Kidney (tissue), 14 donors: ENCODE data around the gene SPATA25. TPM values are rescaled to one million over a fixed set of nuclear protein-coding genes. Genes with fewer than 3 reads are reported as not detected.

Experiments
- DNase-seq, 5 donors: peaks; one replicate each; pipeline ENCODE4 v3.0.0-alpha.2; 2013 to 2020
- FAIRE-seq: peaks from 2 replicates; lab custom pipeline; 2012; peaks lifted over from hg19 to GRCh38; lab: Jason Lieb, UNC
- H3K27ac ChIP-seq, 2 donors: one replicate each; pipeline ENCODE4 v1.7.0; 2013; ENCODE audit warnings: low read depth in 2 of 2, low read length in 2 of 2, inconsistent platforms in 1 of 2
- H3K27me3 ChIP-seq: one replicate; pipeline ENCODE4 v1.7.1; 2013; ENCODE audit warnings: low read length, inconsistent platforms; ENCODE audit not compliant: control insufficient read depth, insufficient read depth
- H3K36me3 ChIP-seq, 3 donors: one replicate each; pipeline versions ENCODE4 v1.7.0 to v1.7.1; 2013; ENCODE audit warnings: low read length in 3 of 3, control low read depth in 1 of 3, inconsistent platforms in 1 of 3; ENCODE audit not compliant: insufficient read depth in 3 of 3, control insufficient read depth in 2 of 3
- H3K4me1 ChIP-seq, 3 donors: one replicate each; pipeline versions ENCODE4 v1.7.0 to v1.7.1; 2013; ENCODE audit warnings: low read length in 3 of 3, inconsistent platforms in 1 of 3, low read depth in 1 of 3; ENCODE audit not compliant: control insufficient read depth in 2 of 3, insufficient read depth in 2 of 3
- H3K4me3 ChIP-seq, 3 donors: one replicate each; pipeline versions ENCODE4 v1.7.0 to v1.8.1; 2013; ENCODE audit warnings: low read length in 3 of 3, control low read depth in 1 of 3, inconsistent platforms in 1 of 3
- H3K9ac ChIP-seq, 3 donors: one replicate each; pipeline versions ENCODE4 v1.7.0 to v1.7.1; 2013; ENCODE audit warnings: low read length in 3 of 3, control low read depth in 1 of 3, inconsistent platforms in 1 of 3
- H3K9me3 ChIP-seq, 3 donors: one replicate each; pipeline versions ENCODE4 v1.7.0 to v1.7.1; 2013; ENCODE audit warnings: low read length in 3 of 3, control low read depth in 1 of 3, inconsistent platforms in 1 of 3; ENCODE audit not compliant: control insufficient read depth in 2 of 3, insufficient read depth in 1 of 3
- intact Hi-C: fragments of 100-400 bp; cut with DNase I; formaldehyde crosslinking; loops from one replicate; pipeline ENCODE4 v1.11.1; 2022
- polyA plus RNA-seq: library from polyadenylated mRNA; stranded (reverse); fragments of 350-450 nt; fragmentation: Illumina TruSeq; extraction: RNeasy Lipid Tissue Mini Kit (QIAGEN cat#74804); gene quantifications from one replicate; pipeline ENCODE4 v1.2.3, GENCODE V29; 2014; ENCODE audit warnings: low read depth, low replicate concordance; ENCODE audit not compliant: insufficient read depth
- total RNA-seq: library from RNA; stranded (reverse); fragmentation: NEBNext Ultra II Directional; extraction: Animal tissue kit (Norgen Biotek cat#: 25700); gene quantifications from one replicate; pipeline ENCODE4 v1.2.1, GENCODE V29; 2021
- TF ChIP-seq, protein P1 (sequence below): IDR thresholded peaks from 3 replicates; pipeline ENCODE4 v1.5.1; 2012; ENCODE audit warnings: mild to moderate bottlenecking, moderate library complexity, borderline replicate concordance; ENCODE audit not compliant: insufficient read depth; ENCODE audit errors: extremely low read depth
- donor health status: control.
- donor health status: control.
- donor health status: control.
- donor health status: control.
- donor health status: control.
- donor health status: DM: yes; HTN: yes; CAD: no.
- donor health status: Normal renal cell carcinoma (clear cell type).

The SPATA25 gene
- total and polyA plus RNA-seq, 2 donors from 2014 or later: 6.7 TPM

DNA sequence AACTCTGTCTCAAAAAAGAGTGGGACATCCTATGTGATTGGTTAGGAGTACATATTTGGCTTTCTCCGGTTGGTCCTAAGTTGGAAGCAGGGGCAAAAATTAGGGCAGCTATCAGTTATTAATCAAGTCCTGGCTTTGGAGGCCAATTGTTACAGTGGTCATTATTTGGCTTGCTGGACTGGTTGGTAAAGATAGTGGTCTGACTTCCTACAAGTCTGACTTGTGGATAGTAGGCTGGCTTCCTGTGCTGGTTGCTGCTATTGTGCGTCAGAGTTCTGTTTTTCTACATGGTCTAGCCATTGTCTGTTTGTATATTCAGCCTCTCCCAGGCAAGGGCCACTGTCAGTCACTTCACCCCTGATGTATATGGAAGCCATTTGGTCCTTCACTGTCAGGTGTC, 37.2 kb downstream of the SPATA25 start:
- FAIRE-seq: no peak
- Histone ChIP-seq H3K4me1 (peaks cover 0 to 9% (median 0%) of the 10 kb centered on the region in 3 donors), H3K9ac (no peak overlapping the region), H3K4me3 (no peak overlapping the region), H3K9me3 (no peaks in the 10 kb centered on the region), H3K27ac (no peak overlapping the region), H3K27me3 (no peaks in the 10 kb centered on the region), H3K36me3 (peaks cover 3 to 10% (median 10%) of the 10 kb centered on the region in 3 donors)
- intact Hi-C loops: no loop called here
- DNase-seq: no peak
- TF ChIP-seq, protein P1, sequence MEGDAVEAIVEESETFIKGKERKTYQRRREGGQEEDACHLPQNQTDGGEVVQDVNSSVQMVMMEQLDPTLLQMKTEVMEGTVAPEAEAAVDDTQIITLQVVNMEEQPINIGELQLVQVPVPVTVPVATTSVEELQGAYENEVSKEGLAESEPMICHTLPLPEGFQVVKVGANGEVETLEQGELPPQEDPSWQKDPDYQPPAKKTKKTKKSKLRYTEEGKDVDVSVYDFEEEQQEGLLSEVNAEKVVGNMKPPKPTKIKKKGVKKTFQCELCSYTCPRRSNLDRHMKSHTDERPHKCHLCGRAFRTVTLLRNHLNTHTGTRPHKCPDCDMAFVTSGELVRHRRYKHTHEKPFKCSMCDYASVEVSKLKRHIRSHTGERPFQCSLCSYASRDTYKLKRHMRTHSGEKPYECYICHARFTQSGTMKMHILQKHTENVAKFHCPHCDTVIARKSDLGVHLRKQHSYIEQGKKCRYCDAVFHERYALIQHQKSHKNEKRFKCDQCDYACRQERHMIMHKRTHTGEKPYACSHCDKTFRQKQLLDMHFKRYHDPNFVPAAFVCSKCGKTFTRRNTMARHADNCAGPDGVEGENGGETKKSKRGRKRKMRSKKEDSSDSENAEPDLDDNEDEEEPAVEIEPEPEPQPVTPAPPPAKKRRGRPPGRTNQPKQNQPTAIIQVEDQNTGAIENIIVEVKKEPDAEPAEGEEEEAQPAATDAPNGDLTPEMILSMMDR: no peak

DNA sequence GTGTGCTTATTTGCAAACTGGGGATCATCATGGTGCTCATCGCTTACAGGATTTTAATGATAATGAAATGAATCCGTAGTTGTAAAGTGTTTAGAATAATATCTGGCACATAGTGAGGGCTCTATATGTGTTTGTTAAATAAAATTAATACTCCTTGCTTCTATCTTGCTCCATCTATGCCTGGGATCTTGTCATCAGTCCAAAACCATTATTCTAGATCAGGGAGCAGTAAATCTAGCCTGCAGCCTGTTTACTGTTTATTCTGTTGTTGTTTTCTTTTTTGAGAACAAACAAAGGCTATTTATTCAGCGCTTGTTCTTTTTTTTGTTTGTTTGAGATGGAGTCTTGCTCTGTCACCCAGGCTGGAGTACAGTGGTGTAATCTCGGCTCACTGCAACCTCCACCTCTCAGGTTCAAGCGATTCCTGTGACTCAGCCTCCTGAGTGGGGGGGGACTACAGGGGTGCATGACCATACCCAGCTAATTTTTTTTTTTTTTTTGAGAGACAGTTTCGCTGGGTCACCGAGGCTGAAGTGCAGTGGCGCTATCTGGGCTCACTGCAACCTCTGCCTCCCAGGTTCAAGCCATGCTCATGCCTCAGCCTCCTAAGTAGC, 38.3 kb downstream of the SPATA25 start:
- peaks cover 2 to 17% (median 15%) of the 10 kb centered on the region in 3 donors for H3K36me3 ChIP-seq
- FAIRE-seq: no peak

DNA sequence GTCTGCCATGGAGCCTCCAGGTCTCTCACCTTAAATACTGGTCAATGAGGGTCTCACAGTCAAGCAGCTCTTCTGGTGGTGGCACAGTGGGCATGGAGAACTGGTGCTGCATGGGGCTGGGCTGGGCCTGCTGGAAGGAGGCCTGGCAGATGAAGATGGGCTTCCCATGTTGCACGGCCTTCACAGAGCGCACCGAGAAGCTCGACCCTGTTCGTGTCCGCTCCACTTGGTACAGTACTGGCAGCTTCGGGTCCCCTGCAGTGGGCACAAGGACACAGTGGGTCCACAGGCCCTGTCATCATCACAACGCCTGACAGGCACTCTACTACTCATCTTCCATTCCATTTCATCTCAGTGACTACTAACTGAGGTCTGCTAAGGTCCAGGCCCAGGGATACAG, 39.0 kb downstream of the SPATA25 start:
- Histone ChIP-seq H3K4me1 (peaks cover 0 to 4% (median 0%) of the 10 kb centered on the region in 3 donors), H3K27ac (no peak overlapping the region), H3K4me3 (no peak overlapping the region), H3K9me3 (no peaks in the 10 kb centered on the region), H3K36me3 (peaks cover 2 to 24% (median 18%) of the 10 kb centered on the region in 3 donors), H3K27me3 (no peaks in the 10 kb centered on the region), H3K9ac (no peak overlapping the region)
- peak in 1 of 5 donors; percentile 43 for DNase-seq
- TF ChIP-seq, protein P1: no peak
- intact Hi-C loops: no loop called here
- no peak for FAIRE-seq

More for the DNA sequence above, 38.3 kb downstream of the SPATA25 start:
- no peak overlapping the region for H3K9ac ChIP-seq
- H3K4me1 ChIP-seq: peaks cover 0 to 4% (median 0%) of the 10 kb centered on the region in 3 donors
- H3K9me3 ChIP-seq: no peaks in the 10 kb centered on the region
- intact Hi-C loops: no loop called here
- H3K27me3 ChIP-seq: no peaks in the 10 kb centered on the region
- no peak overlapping the region for H3K4me3 ChIP-seq
- TF ChIP-seq, protein P1: no peak
- DNase-seq: peak in 1 of 5 donors; percentile 26
- no peak overlapping the region for H3K27ac ChIP-seq
